ENCODE results near the gene GLRA2.

GRCh38 chrX:14590216-14590615, 60.9 kb downstream of the GLRA2 start:
- TF ChIP-seq CTCF (IDR thresholded peaks at IDR 0.05), result no peak
- TF ChIP-seq EZH2 (IDR thresholded peaks at IDR 0.05), result no peak
- no peak for TF ChIP-seq EZH2phosphoT487 (IDR thresholded peaks at IDR 0.05)

Data from neural progenitor cell (in vitro differentiated cells).